Mucosa of descending colon (tissue), 3 donors: ENCODE data around the gene HPCAL4. TPM values are rescaled to one million over a fixed set of nuclear protein-coding genes. Genes with fewer than 3 reads are reported as not detected.

Experiments used
- ATAC-seq: fragments of 200-7000 bp; cut with Tn5 transposase; one replicate; pipeline ENCODE4 v1.9.1; 2020; ENCODE audit warnings: mild to moderate bottlenecking, moderate library complexity
- DNase-seq, 3 donors: peaks; one replicate each; pipeline ENCODE4 v3.0.0-alpha.2; 2020
- H3K36me3 ChIP-seq: fragments of 200-600 bp; one replicate; pipeline ENCODE4 v1.8.0; 2021; ENCODE audit warnings: low read depth, mild to moderate bottlenecking
- H3K4me1 ChIP-seq: fragments of 200-600 bp; one replicate; pipeline ENCODE4 v1.8.0; 2021; ENCODE audit warnings: low read depth, mild to moderate bottlenecking
- H3K4me3 ChIP-seq: fragments of 200-600 bp; one replicate; pipeline ENCODE4 v1.8.0; 2021; ENCODE audit warnings: mild to moderate bottlenecking
- H3K9me3 ChIP-seq: fragments of 200-600 bp; one replicate; pipeline ENCODE4 v1.8.0; 2021; ENCODE audit warnings: mild to moderate bottlenecking
- CTCF ChIP-seq: fragments of 200-600 bp; IDR thresholded peaks from one replicate; pipeline ENCODE4 v1.8.0; 2022; ENCODE audit warnings: antibody characterized with exemption, mild to moderate bottlenecking
- intact Hi-C, 2 donors: fragments of 100-400 bp; cut with DNase I in 1 of 2; cut with micrococcal nuclease in 1 of 2; formaldehyde crosslinking; loops; one replicate each; pipeline versions ENCODE4 v1.11.0 to v1.11.1; 2022; cut with DNase I, micrococcal nuclease
- total RNA-seq, 3 donors: library from RNA; stranded (reverse); fragmentation: NEBNext Ultra II Directional in 2 of 3; extraction: Animal tissue kit (Norgen Biotek cat#: 25700) in 2 of 3; gene quantifications; one replicate each; pipeline versions ENCODE4 v1.2.1 to v1.2.4, GENCODE V29; 2021 to 2023
- donor health status: DM: no; HTN: no; CAD: no; lungs with moderate emphysema.
- donor health status: DM: no; HTN: no; CAD: no.
- donor health status: DM: no; HTN: yes; CAD: no.

HPCAL4 gene
- total RNA-seq, 3 donors from 2014 or later: 0.07 to 0.51 TPM; not detected in 1

- DNase-seq (no peak), ATAC-seq (no peak)
- TF ChIP-seq CTCF: no peak
- peaks cover 18% of the 10 kb centered on the region for H3K4me1 ChIP-seq
- intact Hi-C loops: no loop called here
- H3K9me3 ChIP-seq: no peaks in the 10 kb centered on the region
- H3K4me3 ChIP-seq: no peak overlapping the region
- no peaks in the 10 kb centered on the region for H3K36me3 ChIP-seq
Observed at GRCh38 chr1:39694026-39694425, 2.8 kb upstream of the HPCAL4 start.

GRCh38 chr1:39692152-39693074 is 1.2 kb upstream of the HPCAL4 start:
- ATAC-seq (no peak), DNase-seq (peak in 2 of 3 donors; percentile 31 to 55)
- TF ChIP-seq CTCF: no peak
- intact Hi-C loops: no loop called here
- no peaks in the 10 kb centered on the region for H3K36me3 ChIP-seq
- H3K4me1 ChIP-seq: peaks cover 18% of the 10 kb centered on the region
- no peak overlapping the region for H3K4me3 ChIP-seq
- no peaks in the 10 kb centered on the region for H3K9me3 ChIP-seq

DNA sequence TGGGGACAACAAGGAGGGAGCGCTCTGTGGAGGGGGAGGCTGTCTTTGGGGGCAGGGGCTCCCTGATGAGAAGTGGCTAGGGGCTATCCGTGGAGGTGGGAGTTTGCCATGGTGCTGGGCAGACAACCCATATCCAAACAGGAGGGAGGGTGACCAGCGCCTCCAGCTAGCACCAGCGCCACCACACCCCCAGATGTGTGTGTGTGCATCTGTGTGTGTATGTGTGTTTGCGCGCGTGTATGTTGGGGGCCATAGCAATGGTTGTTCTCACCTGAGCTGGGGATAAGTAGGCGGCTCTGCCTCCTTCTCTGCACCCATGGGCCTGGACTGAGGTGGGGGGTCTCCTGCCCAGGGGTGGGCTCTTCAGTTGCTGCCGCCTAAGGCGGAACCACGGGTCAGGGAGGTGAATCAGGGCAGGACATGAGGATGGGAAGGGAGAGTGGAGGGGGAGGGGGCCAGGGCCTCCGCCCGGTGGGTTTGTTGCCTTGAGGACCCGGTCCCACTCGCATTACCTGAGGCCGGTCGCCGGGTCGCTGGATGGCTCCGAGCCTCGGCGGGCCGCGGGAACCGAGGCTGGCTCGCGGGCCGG is 345 bp downstream of the HPCAL4 start:
- H3K9me3 ChIP-seq: no peaks in the 10 kb centered on the region
- no peaks in the 10 kb centered on the region for H3K36me3 ChIP-seq
- TF ChIP-seq CTCF: no peak
- H3K4me3 ChIP-seq: no peak overlapping the region
- intact Hi-C loops: no loop called here
- ATAC-seq (no peak), DNase-seq (no peak)
- peaks cover 18% of the 10 kb centered on the region for H3K4me1 ChIP-seq

DNA sequence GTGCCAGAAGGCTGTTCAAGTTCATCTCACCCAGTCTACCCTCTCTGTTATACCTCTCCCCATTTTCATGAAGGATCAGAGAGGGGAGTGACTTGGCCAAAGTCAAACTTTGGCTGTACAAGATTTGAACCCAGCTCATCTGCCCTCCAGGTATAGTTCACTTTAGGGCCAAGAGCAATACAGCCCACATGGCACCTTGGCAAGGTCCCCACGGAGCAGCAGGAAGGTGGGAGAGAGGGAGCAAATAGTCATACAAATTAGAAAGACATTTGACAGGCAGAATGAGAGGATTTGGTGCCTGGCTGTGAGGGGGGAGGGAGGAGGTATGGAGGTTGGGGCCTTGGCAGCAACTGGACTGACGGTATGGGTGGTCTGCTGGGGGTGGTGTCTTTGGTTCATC is 1.0 kb downstream of the HPCAL4 start:
- intact Hi-C loops: no loop called here
- ATAC-seq (no peak), DNase-seq (no peak)
- H3K36me3 ChIP-seq: no peaks in the 10 kb centered on the region
- TF ChIP-seq CTCF: no peak
- no peaks in the 10 kb centered on the region for H3K9me3 ChIP-seq
- peaks cover 18% of the 10 kb centered on the region for H3K4me1 ChIP-seq
- no peak overlapping the region for H3K4me3 ChIP-seq

DNA sequence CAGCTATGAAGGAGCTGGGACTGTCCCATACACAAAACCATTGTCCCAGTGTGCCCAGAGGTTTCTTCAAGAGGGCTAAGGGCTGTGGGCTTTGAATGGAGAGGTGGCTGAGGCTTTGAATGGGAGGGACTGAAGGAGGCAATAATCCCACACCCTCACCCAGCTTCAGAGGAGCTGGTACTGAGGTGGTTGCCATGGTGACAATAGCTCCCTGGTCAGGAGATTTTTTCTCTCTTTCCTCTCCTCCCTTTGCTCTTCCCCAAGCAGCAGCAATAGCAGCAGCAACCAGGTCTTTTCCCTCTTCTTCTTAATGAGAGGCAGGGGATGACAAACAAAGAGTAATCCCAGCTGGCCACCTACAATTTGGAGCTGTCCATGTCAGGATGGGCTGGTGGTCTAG is 1.6 kb downstream of the HPCAL4 start:
- ATAC-seq (no peak), DNase-seq (no peak)
- no peak for TF ChIP-seq CTCF
- peaks cover 18% of the 10 kb centered on the region for H3K4me1 ChIP-seq
- intact Hi-C loops: no loop called here
- H3K36me3 ChIP-seq: no peaks in the 10 kb centered on the region
- H3K9me3 ChIP-seq: no peaks in the 10 kb centered on the region
- no peak overlapping the region for H3K4me3 ChIP-seq
